Measurements from ENCODE around the gene HTR3B.
A peak's percentile ranks its signal among the peaks of the same experiment; 100 is the strongest.

- TF ChIP-seq, protein P1, sequence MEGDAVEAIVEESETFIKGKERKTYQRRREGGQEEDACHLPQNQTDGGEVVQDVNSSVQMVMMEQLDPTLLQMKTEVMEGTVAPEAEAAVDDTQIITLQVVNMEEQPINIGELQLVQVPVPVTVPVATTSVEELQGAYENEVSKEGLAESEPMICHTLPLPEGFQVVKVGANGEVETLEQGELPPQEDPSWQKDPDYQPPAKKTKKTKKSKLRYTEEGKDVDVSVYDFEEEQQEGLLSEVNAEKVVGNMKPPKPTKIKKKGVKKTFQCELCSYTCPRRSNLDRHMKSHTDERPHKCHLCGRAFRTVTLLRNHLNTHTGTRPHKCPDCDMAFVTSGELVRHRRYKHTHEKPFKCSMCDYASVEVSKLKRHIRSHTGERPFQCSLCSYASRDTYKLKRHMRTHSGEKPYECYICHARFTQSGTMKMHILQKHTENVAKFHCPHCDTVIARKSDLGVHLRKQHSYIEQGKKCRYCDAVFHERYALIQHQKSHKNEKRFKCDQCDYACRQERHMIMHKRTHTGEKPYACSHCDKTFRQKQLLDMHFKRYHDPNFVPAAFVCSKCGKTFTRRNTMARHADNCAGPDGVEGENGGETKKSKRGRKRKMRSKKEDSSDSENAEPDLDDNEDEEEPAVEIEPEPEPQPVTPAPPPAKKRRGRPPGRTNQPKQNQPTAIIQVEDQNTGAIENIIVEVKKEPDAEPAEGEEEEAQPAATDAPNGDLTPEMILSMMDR (IDR thresholded peaks at IDR 0.05) = peak in 1 of 4 experiments; percentile 24
- no peak for TF ChIP-seq POLR2A (IDR thresholded peaks at IDR 0.05)
Observed at GRCh38 chr11:113906038-113906437, 1.4 kb downstream of the HTR3B start.
